Muscle of leg (tissue), 16 donors: ENCODE results near the gene INPP5E. TPM values are rescaled to one million over a fixed set of nuclear protein-coding genes. Genes with fewer than 3 reads are reported as not detected.
A peak's percentile ranks its signal among the peaks of the same experiment; 100 is the strongest.

Experiments used
- DNase-seq: peaks from one replicate; pipeline ENCODE4 v3.0.0; 2013
- H3K27ac ChIP-seq: one replicate; pipeline ENCODE4 v1.5.1; 2013; ENCODE audit warnings: mild to moderate bottlenecking, low read length, control low read depth
- H3K27me3 ChIP-seq: one replicate; pipeline ENCODE4 v1.6.1; 2013; ENCODE audit warnings: low read length; ENCODE audit not compliant: control insufficient read depth, insufficient read depth
- H3K36me3 ChIP-seq: one replicate; pipeline ENCODE4 v1.6.1; 2013; ENCODE audit warnings: low read length; ENCODE audit not compliant: control insufficient read depth, insufficient read depth
- H3K4me1 ChIP-seq: one replicate; pipeline ENCODE4 v1.6.1; 2013; ENCODE audit warnings: low read length; ENCODE audit not compliant: control insufficient read depth, insufficient read depth
- H3K4me3 ChIP-seq: one replicate; pipeline ENCODE4 v1.5.1; 2013; ENCODE audit warnings: low read length, control low read depth
- H3K9me3 ChIP-seq: replicated peaks from 2 replicates; pipeline ENCODE4 v1.6.1; 2013; ENCODE audit warnings: low read depth, low read length; ENCODE audit not compliant: control insufficient read depth
- WGBS: methylation state at CpG from one replicate; pipeline ENCODE4 v1.1.5; 2013; ENCODE audit warnings: missing lambda C conversion rate; ENCODE audit not compliant: insufficient coverage; 5-methylcytosine and 5-hydroxymethylcytosine counted together
- long read RNA-seq, 11 donors: transcript quantifications; one replicate each; lab custom pipeline, GENCODE V29; 2026
- polyA plus RNA-seq, 8 donors: library from polyadenylated mRNA; unstranded; fragments of 120-200 nt; gene quantifications; one replicate each; pipeline versions ENCODE4 v1.2.1 to v1.2.3, GENCODE V29; 2013; ENCODE audit warnings: inconsistent platforms in 1 of 8, low replicate concordance in 1 of 8; ENCODE audit not compliant: insufficient read length in 8 of 8, insufficient read depth in 1 of 8
- total RNA-seq: library from RNA; stranded (reverse); fragments of 120-200 nt; gene quantifications from one replicate; pipeline ENCODE4 v1.2.4, GENCODE V29; 2013

The INPP5E gene
- 5.9 TPM for total RNA-seq
- 10 to 100 TPM in 5 of 8 donors, 1 to 10 TPM in 3; 8.9 to 14.4 (median 11.0) TPM for polyA plus RNA-seq
- long read RNA-seq, donor 1, full-length matches to known transcripts: 2 of 2 reads
- long read RNA-seq, donor 1, partial matches to known transcripts: 0 of 2 reads
- long read RNA-seq, donor 1, other reads (novel, unspliced or antisense): 0 of 2 reads
- long read RNA-seq, donor 2, full-length matches to known transcripts: 1 of 1 reads
- long read RNA-seq, donor 2, partial matches to known transcripts: 0 of 1 reads
- long read RNA-seq, donor 2, other reads (novel, unspliced or antisense): 0 of 1 reads
- long read RNA-seq, donor 3, full-length matches to known transcripts: 4 of 4 reads
- long read RNA-seq, donor 3, partial matches to known transcripts: 0 of 4 reads
- long read RNA-seq, donor 3, other reads (novel, unspliced or antisense): 0 of 4 reads
- long read RNA-seq, donor 4, full-length matches to known transcripts: 4 of 4 reads
- long read RNA-seq, donor 4, partial matches to known transcripts: 0 of 4 reads
- long read RNA-seq, donor 4, other reads (novel, unspliced or antisense): 0 of 4 reads
- long read RNA-seq, donor 5, full-length matches to known transcripts: 6 of 6 reads
- long read RNA-seq, donor 5, partial matches to known transcripts: 0 of 6 reads
- long read RNA-seq, donor 5, other reads (novel, unspliced or antisense): 0 of 6 reads
- long read RNA-seq, donor 6, full-length matches to known transcripts: 4 of 4 reads
- long read RNA-seq, donor 6, partial matches to known transcripts: 0 of 4 reads
- long read RNA-seq, donor 6, other reads (novel, unspliced or antisense): 0 of 4 reads
- long read RNA-seq, donor 7, partial matches to known transcripts: 0 of 1 reads
- long read RNA-seq, donor 7, other reads (novel, unspliced or antisense): 0 of 1 reads
- long read RNA-seq, donor 8, full-length matches to known transcripts: 4 of 4 reads
- long read RNA-seq, donor 8, partial matches to known transcripts: 0 of 4 reads
- long read RNA-seq, donor 8, other reads (novel, unspliced or antisense): 0 of 4 reads
- long read RNA-seq, donor 9, full-length matches to known transcripts: 2 of 7 reads
- long read RNA-seq, donor 9, partial matches to known transcripts: 5 of 7 reads
- long read RNA-seq, donor 9, other reads (novel, unspliced or antisense): 0 of 7 reads
- long read RNA-seq, donor 10, full-length matches to known transcripts: 3 of 3 reads
- long read RNA-seq, donor 10, partial matches to known transcripts: 0 of 3 reads
- long read RNA-seq, donor 10, other reads (novel, unspliced or antisense): 0 of 3 reads
- long read RNA-seq, donor 11, full-length matches to known transcripts: 2 of 2 reads
- long read RNA-seq, donor 11, partial matches to known transcripts: 0 of 2 reads
- long read RNA-seq, donor 11, other reads (novel, unspliced or antisense): 0 of 2 reads

GRCh38 chr9:136439481-136440408, at the start of gene INPP5E:
Gene INPP5E, minus strand, starts transcription at chr9:136439845. Its CDS starts 426 bp downstream, at chr9:136439419.
- peaks cover 57% of the 10 kb centered on the region for H3K36me3 ChIP-seq
- H3K4me3 ChIP-seq: peak within 1 kb of the TSS; percentile 76
- DNase-seq: peak; percentile 85
- no peaks in the 10 kb centered on the region for H3K9me3 ChIP-seq
- H3K27ac ChIP-seq: no peak within 1 kb of the TSS
- peaks cover 24% of the 10 kb centered on the region for H3K4me1 ChIP-seq
- WGBS: 6% methylated on average over 66 of the region's 90 CpGs
- no peaks in the 10 kb centered on the region for H3K27me3 ChIP-seq

GRCh38 chr9:136488247-136489214, 48.9 kb upstream of the INPP5E start:
- WGBS: 24% methylated on average over 16 of the region's 22 CpGs
- Histone ChIP-seq H3K27ac (no peak overlapping the region), H3K36me3 (peaks cover 4% of the 10 kb centered on the region), H3K4me3 (no peak overlapping the region), H3K9me3 (no peaks in the 10 kb centered on the region), H3K4me1 (peaks cover 30% of the 10 kb centered on the region), H3K27me3 (peaks cover 4% of the 10 kb centered on the region)
- DNase-seq: peak; percentile 60

- DNase-seq: no peak
- Histone ChIP-seq H3K27me3 (peaks cover 4% of the 10 kb centered on the region), H3K27ac (no peak overlapping the region), H3K36me3 (no peaks in the 10 kb centered on the region), H3K9me3 (no peaks in the 10 kb centered on the region), H3K4me1 (peaks cover 21% of the 10 kb centered on the region), H3K4me3 (no peak overlapping the region)
- WGBS: 71% methylated on average over 7 of the region's 7 CpGs
These were observed 48.0 kb upstream of the INPP5E start for GRCh38 chr9:136487672-136488071.

GRCh38 chr9:136486823-136487620, 47.4 kb upstream of the INPP5E start:
- Histone ChIP-seq H3K27ac (no peak overlapping the region), H3K36me3 (no peaks in the 10 kb centered on the region), H3K27me3 (peaks cover 4% of the 10 kb centered on the region), H3K4me3 (no peak overlapping the region), H3K4me1 (peaks cover 22% of the 10 kb centered on the region), H3K9me3 (no peaks in the 10 kb centered on the region)
- 84% methylated on average over 18 of the region's 18 CpGs for WGBS
- DNase-seq: no peak

GRCh38 chr9:136486131-136486530, 46.5 kb upstream of the INPP5E start:
- H3K27me3 ChIP-seq: peaks cover 4% of the 10 kb centered on the region
- no peak overlapping the region for H3K27ac ChIP-seq
- H3K4me3 ChIP-seq: no peak overlapping the region
- no peaks in the 10 kb centered on the region for H3K36me3 ChIP-seq
- H3K4me1 ChIP-seq: peaks cover 30% of the 10 kb centered on the region
- no peak for DNase-seq
- WGBS: 85% methylated on average over 5 of the region's 7 CpGs
- no peaks in the 10 kb centered on the region for H3K9me3 ChIP-seq

- Histone ChIP-seq H3K36me3 (no peaks in the 10 kb centered on the region), H3K9me3 (no peaks in the 10 kb centered on the region), H3K4me3 (no peak overlapping the region), H3K27me3 (peaks cover 4% of the 10 kb centered on the region), H3K4me1 (peaks cover 30% of the 10 kb centered on the region), H3K27ac (no peak overlapping the region)
- peak; percentile 87 for DNase-seq
- 49% methylated on average over 14 of the region's 21 CpGs for WGBS
These were observed 45.7 kb upstream of the INPP5E start for GRCh38 chr9:136485049-136486045.
